ENCODE results near the gene EPB41L4B. TPM values are rescaled to one million over a fixed set of nuclear protein-coding genes. Genes with fewer than 3 reads are reported as not detected.

The EPB41L4B gene
- total RNA-seq, 1 donor from 2014 or later: 9.9 TPM

- DNase-seq (no peak), ATAC-seq (ENCODE audit: poor library complexity) (no peak)
- intact Hi-C loops (cut with DNase I): no loop called here
Measured at GRCh38 chr9:109254317-109254716, 66.5 kb downstream of the EPB41L4B start.

GRCh38 chr9:109253637-109254284, 67.1 kb downstream of the EPB41L4B start:
- intact Hi-C loops (cut with DNase I): no loop called here
- ATAC-seq (ENCODE audit: poor library complexity) (peak; percentile 38), DNase-seq (no peak)

- intact Hi-C loops (cut with DNase I): no loop called here
- ATAC-seq (ENCODE audit: poor library complexity): no peak
- no peak for DNase-seq
Measured at GRCh38 chr9:109253241-109253636, 67.6 kb downstream of the EPB41L4B start.

- DNase-seq (no peak), ATAC-seq (ENCODE audit: poor library complexity) (no peak)
- intact Hi-C loops (cut with DNase I): no loop called here
Measured at GRCh38 chr9:109252291-109252690, 68.6 kb downstream of the EPB41L4B start.

- ATAC-seq (ENCODE audit: poor library complexity): no peak
- intact Hi-C loops (cut with DNase I): no loop called here
- no peak for DNase-seq
Measured at GRCh38 chr9:109251776-109252106, 69.1 kb downstream of the EPB41L4B start.

GRCh38 chr9:109251080-109251775, 69.6 kb downstream of the EPB41L4B start:
- ATAC-seq (ENCODE audit: poor library complexity) (peak; percentile 40), DNase-seq (no peak)
- intact Hi-C loops (cut with DNase I): no loop called here

GRCh38 chr9:109250771-109251079, 70.1 kb downstream of the EPB41L4B start:
- no peak for DNase-seq

GRCh38 chr9:109250311-109250741, 70.5 kb downstream of the EPB41L4B start:
- no peak for DNase-seq
- no peak for ATAC-seq (ENCODE audit: poor library complexity)
- intact Hi-C loops (cut with DNase I): no loop called here

More at GRCh38 chr9:109250771-109251079, 70.1 kb downstream of the EPB41L4B start:
- no peak for ATAC-seq (ENCODE audit: poor library complexity)
- intact Hi-C loops (cut with DNase I): no loop called here

GRCh38 chr9:109249615-109250014, 71.2 kb downstream of the EPB41L4B start:
- intact Hi-C loops (cut with DNase I): no loop called here
- DNase-seq: no peak
- no peak for ATAC-seq (ENCODE audit: poor library complexity)

GRCh38 chr9:109248133-109248581, 72.7 kb downstream of the EPB41L4B start:
- DNase-seq: no peak
- intact Hi-C loops (cut with DNase I): no loop called here
- no peak for ATAC-seq (ENCODE audit: poor library complexity)

GRCh38 chr9:109247228-109247627, 73.6 kb downstream of the EPB41L4B start:
- intact Hi-C loops (cut with DNase I): no loop called here
- DNase-seq (no peak), ATAC-seq (ENCODE audit: poor library complexity) (no peak)

GRCh38 chr9:109246533-109246932, 74.3 kb downstream of the EPB41L4B start:
- intact Hi-C loops (cut with DNase I): no loop called here
- DNase-seq (no peak), ATAC-seq (ENCODE audit: poor library complexity) (no peak)

GRCh38 chr9:109245310-109245897, 75.5 kb downstream of the EPB41L4B start:
- no peak for DNase-seq
- intact Hi-C loops (cut with DNase I): loop anchor here (2.0 kb wide), 1 partner anchor 75 kb away; the partner anchor contains the start of gene EPB41L4B
- ATAC-seq (ENCODE audit: poor library complexity): peak; percentile 81

- ATAC-seq (ENCODE audit: poor library complexity) (peak; percentile 91), DNase-seq (peak; percentile 85)
- intact Hi-C loops (cut with DNase I): loop anchor here (2.0 kb wide), 1 partner anchor 76 kb away; the partner anchor contains the start of gene EPB41L4B
Measured at GRCh38 chr9:109244179-109245132, 76.4 kb downstream of the EPB41L4B start.

GRCh38 chr9:109242741-109243140, 78.1 kb downstream of the EPB41L4B start:
- no peak for DNase-seq
- no peak for ATAC-seq (ENCODE audit: poor library complexity)
- intact Hi-C loops (cut with DNase I): no loop called here

GRCh38 chr9:109242014-109242413, 78.8 kb downstream of the EPB41L4B start:
- intact Hi-C loops (cut with DNase I): no loop called here
- DNase-seq (no peak), ATAC-seq (ENCODE audit: poor library complexity) (no peak)

- no peak for DNase-seq
- ATAC-seq (ENCODE audit: poor library complexity): no peak
- intact Hi-C loops (cut with DNase I): no loop called here
Measured at GRCh38 chr9:109241207-109241606, 79.7 kb downstream of the EPB41L4B start.

- intact Hi-C loops (cut with DNase I): no loop called here
- ATAC-seq (ENCODE audit: poor library complexity): no peak
- DNase-seq: no peak
Measured at GRCh38 chr9:109239240-109239639, 81.6 kb downstream of the EPB41L4B start.

GRCh38 chr9:109238655-109239054, 82.2 kb downstream of the EPB41L4B start:
- no peak for ATAC-seq (ENCODE audit: poor library complexity)
- intact Hi-C loops (cut with DNase I): no loop called here
- DNase-seq: no peak

Measured in Right ventricle myocardium superior (tissue), 1 donor.